HepG2 (cell line): ENCODE results near the gene DDX31.

Experiments
- CC2D1A ChIP-seq: sonication (generic); formaldehyde crosslinking; IDR thresholded peaks from 2 replicates; pipeline ENCODE4 v1.8.1; 2023; ENCODE audit warnings: mild to moderate bottlenecking, missing genetic modification reagents
- NBN ChIP-seq: fragments of 450-650 bp; conservative IDR thresholded peaks from 2 replicates; pipeline ENCODE4 v1.6.1; 2017
- POLR2A ChIP-seq, 2 experiments: IDR thresholded peaks; 2 replicates each; pipeline ENCODE4 v1.6.1; 2011; ENCODE audit warnings: low read depth in 2 of 2, low read length in 2 of 2, mild to moderate bottlenecking in 1 of 2, moderate library complexity in 1 of 2; ENCODE audit not compliant: insufficient read depth in 1 of 2
- RFX1 ChIP-seq: fragments of 450-650 bp; IDR thresholded peaks from 2 replicates; pipeline ENCODE4 v1.6.1; 2017
- TBL1XR1 ChIP-seq: fragments of 150-350 bp; IDR thresholded peaks from 2 replicates; pipeline ENCODE4 v1.6.1; 2014; ENCODE audit warnings: borderline replicate concordance, low read length; ENCODE audit not compliant: partially characterized antibody
- ZNF10 ChIP-seq: sonication (generic); formaldehyde crosslinking; IDR thresholded peaks from 2 replicates; pipeline ENCODE4 v1.4.0; 2020; ENCODE audit warnings: mild to moderate bottlenecking, low read depth, missing genetic modification reagents, borderline replicate concordance
- ZNF564 ChIP-seq: sonication (generic); formaldehyde crosslinking; IDR thresholded peaks from 2 replicates; pipeline ENCODE4 v1.8.1; 2023; ENCODE audit warnings: mild to moderate bottlenecking, missing genetic modification reagents
- TF ChIP-seq, protein P1 (sequence below): sonication (generic); formaldehyde crosslinking; IDR thresholded peaks from 2 replicates; pipeline ENCODE4 v1.5.0; 2020; ENCODE audit warnings: mild to moderate bottlenecking, missing genetic modification reagents, moderate library complexity

DNA sequence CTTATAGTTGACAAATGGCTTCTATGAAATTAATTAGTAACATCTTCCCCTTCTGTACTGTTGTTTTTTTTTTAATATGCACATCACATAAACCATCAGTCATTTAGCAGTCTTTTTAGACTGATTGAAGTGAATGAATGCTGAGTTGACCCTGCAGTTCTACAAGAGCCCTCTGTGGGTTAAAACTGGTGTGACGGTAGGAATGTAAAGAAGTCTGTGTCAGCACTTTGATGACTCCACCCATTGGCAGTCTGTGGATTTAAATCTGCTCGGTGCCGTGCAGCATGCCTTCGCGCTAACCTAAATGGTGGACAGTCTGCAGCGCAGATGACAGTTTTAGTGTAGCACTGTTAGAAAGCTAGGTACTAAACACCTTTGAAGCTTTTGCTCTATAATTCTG lies 3.6 kb upstream of the DDX31 start:
- no peak for TF ChIP-seq ZNF10 (CRISPR knock-in tag)
- no peak for TF ChIP-seq NBN
- no peak for TF ChIP-seq POLR2A (IDR thresholded peaks at IDR 0.05; ENCODE audit: insufficient read depth in 1 of 2, low read depth in 2 of 2, low read length in 2 of 2)
- TF ChIP-seq CC2D1A, result no peak
- TF ChIP-seq, protein P1, sequence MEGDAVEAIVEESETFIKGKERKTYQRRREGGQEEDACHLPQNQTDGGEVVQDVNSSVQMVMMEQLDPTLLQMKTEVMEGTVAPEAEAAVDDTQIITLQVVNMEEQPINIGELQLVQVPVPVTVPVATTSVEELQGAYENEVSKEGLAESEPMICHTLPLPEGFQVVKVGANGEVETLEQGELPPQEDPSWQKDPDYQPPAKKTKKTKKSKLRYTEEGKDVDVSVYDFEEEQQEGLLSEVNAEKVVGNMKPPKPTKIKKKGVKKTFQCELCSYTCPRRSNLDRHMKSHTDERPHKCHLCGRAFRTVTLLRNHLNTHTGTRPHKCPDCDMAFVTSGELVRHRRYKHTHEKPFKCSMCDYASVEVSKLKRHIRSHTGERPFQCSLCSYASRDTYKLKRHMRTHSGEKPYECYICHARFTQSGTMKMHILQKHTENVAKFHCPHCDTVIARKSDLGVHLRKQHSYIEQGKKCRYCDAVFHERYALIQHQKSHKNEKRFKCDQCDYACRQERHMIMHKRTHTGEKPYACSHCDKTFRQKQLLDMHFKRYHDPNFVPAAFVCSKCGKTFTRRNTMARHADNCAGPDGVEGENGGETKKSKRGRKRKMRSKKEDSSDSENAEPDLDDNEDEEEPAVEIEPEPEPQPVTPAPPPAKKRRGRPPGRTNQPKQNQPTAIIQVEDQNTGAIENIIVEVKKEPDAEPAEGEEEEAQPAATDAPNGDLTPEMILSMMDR (CRISPR knock-in tag), result no peak
- no peak for TF ChIP-seq ZNF564 (CRISPR knock-in tag)
- TF ChIP-seq TBL1XR1, result no peak
- no peak for TF ChIP-seq RFX1
